DOHH2 (cell line): Measurements from ENCODE around the gene LRRC4.

Experiments
- H3F3A ChIP-seq: fragments of 200-600 bp; sonication (generic), shearing (Covaris generic); 2 replicates; pipeline ENCODE4 v1.6.0; 2016; ENCODE audit warnings: antibody characterized with exemption, mild to moderate bottlenecking; ENCODE audit not compliant: control insufficient read depth, insufficient read depth
- H3K27ac ChIP-seq: fragments of 200-600 bp; sonication (generic); 2 replicates; pipeline ENCODE4 v1.5.1; 2014; ENCODE audit warnings: low read depth, mild to moderate bottlenecking, low read length, moderate library complexity
- H3K27me3 ChIP-seq: fragments of 200-600 bp; sonication (generic); 2 replicates; pipeline ENCODE4 v1.6.1; 2014; ENCODE audit warnings: mild to moderate bottlenecking, low read length, mixed read lengths; ENCODE audit not compliant: control insufficient read depth
- H3K36me3 ChIP-seq: fragments of 200-600 bp; sonication (generic); 2 replicates; pipeline ENCODE4 v1.6.1; 2014; ENCODE audit warnings: mild to moderate bottlenecking, low read length, moderate library complexity, mixed read lengths; ENCODE audit not compliant: control insufficient read depth
- H3K4me1 ChIP-seq: fragments of 200-600 bp; sonication (generic); 2 replicates; pipeline ENCODE4 v1.6.1; 2014; ENCODE audit warnings: mild to moderate bottlenecking, low read length, mixed read lengths; ENCODE audit not compliant: control insufficient read depth
- H3K4me2 ChIP-seq: fragments of 200-600 bp; sonication (generic); 2 replicates; pipeline ENCODE4 v1.6.0; 2014; ENCODE audit warnings: mild to moderate bottlenecking, low read length, moderate library complexity
- H3K4me3 ChIP-seq: fragments of 200-600 bp; sonication (generic); 2 replicates; pipeline ENCODE4 v1.5.1; 2014; ENCODE audit warnings: mild to moderate bottlenecking, low read length, mixed read lengths
- H3K79me2 ChIP-seq: fragments of 200-600 bp; sonication (generic); 2 replicates; pipeline ENCODE4 v1.6.1; 2014; ENCODE audit warnings: mild to moderate bottlenecking, low read length, mixed read lengths; ENCODE audit not compliant: control insufficient read depth
- H3K9me2 ChIP-seq: fragments of 200-600 bp; sonication (generic); replicated peaks from 2 replicates; pipeline ENCODE4 v1.6.1; 2014; ENCODE audit warnings: mild to moderate bottlenecking, low read length, mixed read lengths; ENCODE audit not compliant: control insufficient read depth
- H3K9me3 ChIP-seq: fragments of 200-600 bp; sonication (generic); 2 replicates; pipeline ENCODE4 v1.6.1; 2014; ENCODE audit warnings: antibody characterized with exemption, low read length, mixed read lengths; ENCODE audit not compliant: control insufficient read depth, insufficient read depth
- H4K20me1 ChIP-seq: fragments of 200-600 bp; sonication (generic); 2 replicates; pipeline ENCODE4 v1.6.0; 2014; ENCODE audit warnings: low read depth, mild to moderate bottlenecking, antibody characterized with exemption, low read length, moderate library complexity; ENCODE audit not compliant: control insufficient read depth, insufficient read depth
- CTCF ChIP-seq: fragments of 200-600 bp; sonication (generic); IDR thresholded peaks from one replicate; pipeline ENCODE4 v1.5.1; 2014; ENCODE audit warnings: antibody characterized with exemption, mild to moderate bottlenecking, low read depth, low read length; ENCODE audit not compliant: poor library complexity, severe bottlenecking
- EZH2phosphoT487 ChIP-seq: fragments of 200-600 bp; sonication (generic); IDR thresholded peaks from 2 replicates; pipeline ENCODE4 v1.6.1; 2017; ENCODE audit warnings: borderline replicate concordance, mild to moderate bottlenecking, antibody characterized with exemption, low read length, moderate library complexity, mixed read lengths

Gene LRRC4

GRCh38 chr7:128068785-128069184 is 37.5 kb upstream of the LRRC4 start:
- H3F3A ChIP-seq, result no peaks in the 10 kb centered on the region
- no peaks in the 10 kb centered on the region for H3K4me1 ChIP-seq
- TF ChIP-seq EZH2phosphoT487 (no peak), CTCF (no peak)
- no peak overlapping the region for H3K4me2 ChIP-seq
- H3K9me2 ChIP-seq, result no peaks in the 10 kb centered on the region
- H3K27ac ChIP-seq, result no peak overlapping the region
- H4K20me1 ChIP-seq, result no peaks in the 10 kb centered on the region; the same call in 1 of the 2 replicates
- no peaks in the 10 kb centered on the region for H3K9me3 ChIP-seq
- no peaks in the 10 kb centered on the region for H3K36me3 ChIP-seq
- no peaks in the 10 kb centered on the region for H3K27me3 ChIP-seq
- no peak overlapping the region for H3K4me3 ChIP-seq
- H3K79me2 ChIP-seq, result no peaks in the 10 kb centered on the region

GRCh38 chr7:128067983-128068382 is 36.7 kb upstream of the LRRC4 start:
- Histone ChIP-seq H3K9me3 (no peaks in the 10 kb centered on the region), H3K36me3 (no peaks in the 10 kb centered on the region), H3K9me2 (no peaks in the 10 kb centered on the region), H3K4me3 (no peak overlapping the region), H3F3A (no peaks in the 10 kb centered on the region), H3K27ac (no peak overlapping the region), H3K79me2 (no peaks in the 10 kb centered on the region), H3K4me2 (no peak overlapping the region), H3K4me1 (no peaks in the 10 kb centered on the region), H3K27me3 (no peaks in the 10 kb centered on the region), H4K20me1 (no peaks in the 10 kb centered on the region; the same call in 1 of the 2 replicates)
- no peak for TF ChIP-seq EZH2phosphoT487
- no peak for TF ChIP-seq CTCF

GRCh38 chr7:128066858-128067257 is 35.6 kb upstream of the LRRC4 start:
- Histone ChIP-seq H3K27ac (no peak overlapping the region), H4K20me1 (no peaks in the 10 kb centered on the region; the same call in 1 of the 2 replicates), H3K9me3 (no peaks in the 10 kb centered on the region), H3K4me1 (no peaks in the 10 kb centered on the region), H3K4me3 (no peak overlapping the region), H3F3A (no peaks in the 10 kb centered on the region), H3K36me3 (no peaks in the 10 kb centered on the region), H3K9me2 (no peaks in the 10 kb centered on the region), H3K27me3 (no peaks in the 10 kb centered on the region), H3K4me2 (no peak overlapping the region), H3K79me2 (no peaks in the 10 kb centered on the region)
- TF ChIP-seq CTCF, result no peak
- TF ChIP-seq EZH2phosphoT487, result no peak
